B cell (primary cell): Measurements from ENCODE around the gene ARPP21.

ENCODE experiments used
- CTCF ChIP-seq: fragments of 200-600 bp; IDR thresholded peaks from one replicate; pipeline ENCODE4 v1.8.0; 2022; ENCODE audit warnings: antibody characterized with exemption, mild to moderate bottlenecking
- EZH2 ChIP-seq: IDR thresholded peaks from 2 replicates; pipeline ENCODE4 v1.6.1; 2012; ENCODE audit warnings: borderline replicate concordance, low read depth, mild to moderate bottlenecking, moderate library complexity, low read length; ENCODE audit not compliant: insufficient read depth, poor library complexity, severe bottlenecking

- TF ChIP-seq CTCF (no peak), EZH2 (no peak)
These were observed 87.9 kb downstream of the ARPP21 start for GRCh38 chr3:35727179-35727578.
